ENCODE measurements around the gene PRPF19. TPM values are rescaled to one million over a fixed set of nuclear protein-coding genes. Genes with fewer than 3 reads are reported as not detected.

PRPF19 gene
- total RNA-seq, 2 experiments from 2014 or later: 120 to 153 TPM

- intact Hi-C loops (cut with micrococcal nuclease; ENCODE audit: unreplicated experiment): no loop called here
- Histone ChIP-seq H3K36me3 (ENCODE audit: insufficient read depth, low read length) (0 out of 2 replicates have a peak, but pooled peaks cover 11% of the 10 kb centered on the region), H3K4me3 (ENCODE audit: low read depth, low read length, poor library complexity, severe bottlenecking) (no peak overlapping the region), H2AFZ (ENCODE audit: low read length) (no peak overlapping the region), H4K20me1 (ENCODE audit: insufficient read depth, low read length) (no peaks in the 10 kb centered on the region), H3K9me2 (ENCODE audit: insufficient read depth, low read length) (no peaks in the 10 kb centered on the region), H3K27ac (ENCODE audit: low read depth, low read length, poor library complexity, severe bottlenecking) (no peak overlapping the region), H3K4me2 (ENCODE audit: low read length) (no peak overlapping the region), H3K9me3 (ENCODE audit: low read length) (no peaks in the 10 kb centered on the region), H3K79me2 (ENCODE audit: insufficient read depth, low read depth, low read length) (no peaks in the 10 kb centered on the region), H3K4me1 (ENCODE audit: insufficient read depth, low read length, poor library complexity, severe bottlenecking) (no peaks in the 10 kb centered on the region)
- CTCF ChIA-PET (ENCODE audit: unreplicated experiment): interaction anchor here (0.7 kb wide), 1 partner anchor 602 kb away, joined by 7 read pairs; no protein-coding TSS in a partner anchor
- POLR2A ChIA-PET: no interaction called here
- BruUV-seq (replicated peaks): no TSS peak
- DNase-seq (ENCODE audit: low spot score): no peak
- TF ChIP-seq CTCF (conservative IDR thresholded peaks at IDR 0.05; ENCODE audit: low read length): no peak
- no peak for TF ChIP-seq EZH2phosphoT487 (IDR thresholded peaks at IDR 0.05; ENCODE audit: borderline replicate concordance, low read depth, low read length)
Measured at GRCh38 chr11:60872961-60873524, 33.3 kb downstream of the PRPF19 start.

GRCh38 chr11:60872124-60872960 is 34.0 kb downstream of the PRPF19 start:
- no peak for DNase-seq (ENCODE audit: low spot score)
- POLR2A ChIA-PET: no interaction called here
- TF ChIP-seq CTCF (conservative IDR thresholded peaks at IDR 0.05; ENCODE audit: low read length): no peak
- TF ChIP-seq EZH2phosphoT487 (IDR thresholded peaks at IDR 0.05; ENCODE audit: borderline replicate concordance, low read depth, low read length): no peak

More at GRCh38 chr11:60872124-60872960, 34.0 kb downstream of the PRPF19 start:
- Histone ChIP-seq H3K36me3 (ENCODE audit: insufficient read depth, low read length) (0 out of 2 replicates have a peak, but pooled peaks cover 4% of the 10 kb centered on the region), H3K79me2 (ENCODE audit: insufficient read depth, low read depth, low read length) (no peaks in the 10 kb centered on the region), H4K20me1 (ENCODE audit: insufficient read depth, low read length) (no peaks in the 10 kb centered on the region), H3K4me3 (ENCODE audit: low read depth, low read length, poor library complexity, severe bottlenecking) (no peak overlapping the region), H3K4me2 (ENCODE audit: low read length) (no peak overlapping the region), H3K4me1 (ENCODE audit: insufficient read depth, low read length, poor library complexity, severe bottlenecking) (no peaks in the 10 kb centered on the region), H2AFZ (ENCODE audit: low read length) (no peak overlapping the region), H3K9me2 (ENCODE audit: insufficient read depth, low read length) (no peaks in the 10 kb centered on the region), H3K27ac (ENCODE audit: low read depth, low read length, poor library complexity, severe bottlenecking) (no peak overlapping the region), H3K9me3 (ENCODE audit: low read length) (no peaks in the 10 kb centered on the region)
- intact Hi-C loops (cut with micrococcal nuclease; ENCODE audit: unreplicated experiment): no loop called here
- CTCF ChIA-PET (ENCODE audit: unreplicated experiment): no interaction called here
- no TSS peak for BruUV-seq (replicated peaks)

Data from OCI-LY7 (cell line).